Measurements from ENCODE around the gene FBXL19. TPM values are rescaled to one million over a fixed set of nuclear protein-coding genes. Genes with fewer than 3 reads are reported as not detected.
A peak's percentile ranks its signal among the peaks of the same experiment; 100 is the strongest.

FBXL19 gene
- total and polyA plus RNA-seq, 9 of the 15 experiments (the other 6 are each of a cell fraction or from before 2014, with no cell fraction given) = 0.13 to 48.0 (median 13.5) TPM; not detected in 1

GRCh38 chr16:30949650-30950515, 26.5 kb downstream of the FBXL19 start (continued):
- no peak for TF ChIP-seq RNF219 (CRISPR knock-in tag; IDR thresholded peaks at IDR 0.05)
- no peak for TF ChIP-seq MEF2A (IDR thresholded peaks at IDR 0.05; ENCODE audit: control insufficient read depth, low read depth, low read length)
- TF ChIP-seq IRF2 (CRISPR knock-in tag; IDR thresholded peaks at IDR 0.05) = no peak
- TF ChIP-seq PKNOX1 (IDR thresholded peaks at IDR 0.05) = peak; percentile 65
- no peak for TF ChIP-seq ZNF311 (CRISPR knock-in tag; IDR thresholded peaks at IDR 0.05)
- no peak for TF ChIP-seq DNMT1 (IDR thresholded peaks at IDR 0.05)
- TF ChIP-seq NONO (IDR thresholded peaks at IDR 0.05; ENCODE audit: low read depth in 2 of 2, low read length in 1 of 2) = no peak
- TF ChIP-seq LEF1 (IDR thresholded peaks at IDR 0.05) = peak; percentile 65
- no peak for TF ChIP-seq TCFL5 (CRISPR knock-in tag; conservative IDR thresholded peaks at IDR 0.05)
- no peak for TF ChIP-seq ZNF121 (CRISPR knock-in tag; conservative IDR thresholded peaks at IDR 0.05)
- TF ChIP-seq STAT5A (IDR thresholded peaks at IDR 0.05; ENCODE audit: borderline replicate concordance, low read length) = no peak
- TF ChIP-seq ZFP1 (CRISPR knock-in tag; IDR thresholded peaks at IDR 0.05) = no peak
- peak; percentile 84 for TF ChIP-seq KDM5B (IDR thresholded peaks at IDR 0.05; ENCODE audit: insufficient replicate concordance, low read depth, low read length)
- no peak for TF ChIP-seq FOXP4 (CRISPR knock-in tag; IDR thresholded peaks at IDR 0.05; ENCODE audit: borderline replicate concordance)
- no peak for TF ChIP-seq BRF2 (IDR thresholded peaks at IDR 0.05; ENCODE audit: borderline replicate concordance, insufficient read depth, insufficient read length)
- TF ChIP-seq ZBTB11 (CRISPR knock-in tag; IDR thresholded peaks at IDR 0.05) = no peak; a peak in 1 of 6 replicates

All from K562 (cell line).